ENCODE data around the gene MAPK10. TPM values are rescaled to one million over a fixed set of nuclear protein-coding genes. Genes with fewer than 3 reads are reported as not detected.

Gene MAPK10
- total and polyA plus RNA-seq, 2 donors (not counting 3 experiments of a cell fraction or from before 2014, with no cell fraction given), result 0.17 TPM; not detected in 1

DNA sequence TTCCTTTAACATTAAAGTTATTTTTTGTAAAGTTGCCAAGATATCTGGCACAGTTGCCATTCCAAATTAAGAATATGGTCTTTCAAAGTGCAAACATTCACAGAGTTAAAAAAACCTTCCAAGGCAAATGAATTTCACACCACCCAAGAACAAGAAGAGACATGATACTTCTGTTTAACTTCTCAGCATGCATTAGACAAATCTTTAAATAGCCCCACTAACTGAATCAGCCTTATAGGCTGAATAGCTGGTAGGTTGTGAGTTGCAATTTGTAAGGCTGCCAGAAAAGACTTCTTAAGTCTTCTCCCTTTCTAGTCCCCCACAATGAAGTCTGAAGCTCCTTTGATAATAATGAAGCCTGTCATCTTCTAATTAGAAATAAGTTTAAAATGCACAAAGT, 95.6 kb downstream of the MAPK10 start:
- Histone ChIP-seq H4K20me1 (replicated peaks; ENCODE audit: control insufficient read depth, extremely low read depth, insufficient read depth, low read length) (no peaks in the 10 kb centered on the region), H3K4me1 (ENCODE audit: control insufficient read depth, extremely low read depth, insufficient read depth, low read length) (no peaks in the 10 kb centered on the region), H3K4me3 (replicated peaks in 1 of 3; ENCODE audit: insufficient read depth in 1 of 3, low read depth in 1 of 3, low read length in 3 of 3) (no peak overlapping the region), H3K27me3 (ENCODE audit: control insufficient read depth in 2 of 2, insufficient read depth in 2 of 2, low read length in 2 of 2) (peaks cover 0 to 2% of the 10 kb centered on the region in 2 experiments), H3K9ac (replicated peaks; ENCODE audit: extremely low read depth, insufficient read depth, low read length) (no peak overlapping the region), H3K9me1 (replicated peaks; ENCODE audit: control insufficient read depth, extremely low read depth, insufficient read depth, low read length) (no peaks in the 10 kb centered on the region), H3K79me2 (ENCODE audit: control insufficient read depth, insufficient read depth, low read length) (no peaks in the 10 kb centered on the region), H2AFZ (ENCODE audit: low read depth, low read length) (no peak overlapping the region), H3K36me3 (ENCODE audit: control insufficient read depth in 2 of 2, extremely low read depth in 1 of 2, insufficient read depth in 2 of 2, low read length in 2 of 2) (no peaks in the 10 kb centered on the region), H3K9me3 (replicated peaks; ENCODE audit: control insufficient read depth, insufficient read depth, low read length) (no peaks in the 10 kb centered on the region), H3K4me2 (ENCODE audit: insufficient read depth, low read length) (no peak overlapping the region), H3K27ac (ENCODE audit: insufficient read depth, low read depth, low read length) (no peak overlapping the region)
- no peak for TF ChIP-seq FOS (IDR thresholded peaks at IDR 0.05; ENCODE audit: borderline replicate concordance, insufficient read depth, low read length)
- TF ChIP-seq, protein P1, sequence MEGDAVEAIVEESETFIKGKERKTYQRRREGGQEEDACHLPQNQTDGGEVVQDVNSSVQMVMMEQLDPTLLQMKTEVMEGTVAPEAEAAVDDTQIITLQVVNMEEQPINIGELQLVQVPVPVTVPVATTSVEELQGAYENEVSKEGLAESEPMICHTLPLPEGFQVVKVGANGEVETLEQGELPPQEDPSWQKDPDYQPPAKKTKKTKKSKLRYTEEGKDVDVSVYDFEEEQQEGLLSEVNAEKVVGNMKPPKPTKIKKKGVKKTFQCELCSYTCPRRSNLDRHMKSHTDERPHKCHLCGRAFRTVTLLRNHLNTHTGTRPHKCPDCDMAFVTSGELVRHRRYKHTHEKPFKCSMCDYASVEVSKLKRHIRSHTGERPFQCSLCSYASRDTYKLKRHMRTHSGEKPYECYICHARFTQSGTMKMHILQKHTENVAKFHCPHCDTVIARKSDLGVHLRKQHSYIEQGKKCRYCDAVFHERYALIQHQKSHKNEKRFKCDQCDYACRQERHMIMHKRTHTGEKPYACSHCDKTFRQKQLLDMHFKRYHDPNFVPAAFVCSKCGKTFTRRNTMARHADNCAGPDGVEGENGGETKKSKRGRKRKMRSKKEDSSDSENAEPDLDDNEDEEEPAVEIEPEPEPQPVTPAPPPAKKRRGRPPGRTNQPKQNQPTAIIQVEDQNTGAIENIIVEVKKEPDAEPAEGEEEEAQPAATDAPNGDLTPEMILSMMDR (IDR thresholded peaks at IDR 0.05; ENCODE audit: extremely low read depth in 1 of 2, insufficient read depth in 1 of 2, low read depth in 1 of 2, low read length in 2 of 2), result no peak
- no peak for TF ChIP-seq GATA2 (IDR thresholded peaks at IDR 0.05; ENCODE audit: insufficient read depth, insufficient read length, low read depth, low read length)
- TF ChIP-seq POLR2A (IDR thresholded peaks at IDR 0.05; ENCODE audit: low read depth, low read length), result no peak
- TF ChIP-seq, protein P2, sequence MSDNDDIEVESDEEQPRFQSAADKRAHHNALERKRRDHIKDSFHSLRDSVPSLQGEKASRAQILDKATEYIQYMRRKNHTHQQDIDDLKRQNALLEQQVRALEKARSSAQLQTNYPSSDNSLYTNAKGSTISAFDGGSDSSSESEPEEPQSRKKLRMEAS (IDR thresholded peaks at IDR 0.05; ENCODE audit: insufficient read depth, insufficient read length), result no peak
- no peak for TF ChIP-seq MYC (IDR thresholded peaks at IDR 0.05; ENCODE audit: low read depth, low read length)
- no peak for TF ChIP-seq JUN (IDR thresholded peaks at IDR 0.05; ENCODE audit: borderline replicate concordance, insufficient read depth, insufficient read length, low read depth)
- TF ChIP-seq EZH2 (IDR thresholded peaks at IDR 0.05; ENCODE audit: borderline replicate concordance, low read depth, low read length, severe bottlenecking), result no peak
- no peak for TF ChIP-seq POLR2AphosphoS5 (IDR thresholded peaks at IDR 0.05; ENCODE audit: insufficient read depth, low read depth, low read length)
- BruUV-seq (replicated peaks), result no TSS peak
- ChIA-PET CTCF (no interaction called here), POLR2A (no interaction called here)
- dilution Hi-C loops (cut with MboI; ENCODE audit: extremely low pct_ligation_motif_present, low sequenced_read_pairs) (no loop called here), intact Hi-C loops (cut with micrococcal nuclease) (no loop called here)
- DNase-seq (ENCODE audit: low read depth, low spot score), result no peak
- FAIRE-seq, result no peak

Data from endothelial cell of umbilical vein (primary cell).